Gastroesophageal sphincter (tissue), 4 donors: ENCODE results near the gene CRP. TPM values are rescaled to one million over a fixed set of nuclear protein-coding genes. Genes with fewer than 3 reads are reported as not detected.

Experiments
- ATAC-seq: fragments of 150-250 bp; one replicate; pipeline ENCODE4 v1.9.1; 2016; ENCODE audit warnings: mild to moderate bottlenecking, moderate library complexity
- H3K27ac ChIP-seq, 4 donors: fragments of 200-600 bp; sonication (generic) in 3 of 4; 1 replicate in 3 of 4; 2 replicates in 1 of 4; pipeline ENCODE4 v1.5.1; 2016 to 2019
- H3K27me3 ChIP-seq: fragments of 200-600 bp; sonication (generic); one replicate; pipeline ENCODE4 v1.5.1; 2019
- H3K36me3 ChIP-seq, 2 donors: fragments of 200-600 bp; sonication (generic); one replicate each; pipeline ENCODE4 v1.5.1; 2019; ENCODE audit warnings: control low read depth in 1 of 2
- H3K4me1 ChIP-seq, 3 donors: fragments of 200-600 bp; sonication (generic); 1 replicate in 2 of 3; 2 replicates in 1 of 3; pipeline ENCODE4 v1.5.1; 2016 to 2019; ENCODE audit warnings: control low read depth in 2 of 3
- H3K4me3 ChIP-seq, 2 donors: fragments of 200-600 bp; sonication (generic); one replicate each; pipeline ENCODE4 v1.5.1; 2019; ENCODE audit warnings: mild to moderate bottlenecking in 1 of 2, moderate library complexity in 1 of 2
- H3K9me3 ChIP-seq, 3 donors: fragments of 200-600 bp; sonication (generic); one replicate each; pipeline ENCODE4 v1.5.1; 2017 to 2019; ENCODE audit warnings: control low read depth in 2 of 3
- CTCF ChIP-seq, 4 experiments: fragments of 200-600 bp in 2 of 4; fragments of 450-650 bp in 2 of 4; sonication (generic) in 1 of 4; IDR thresholded peaks; one replicate each; pipeline ENCODE4 v1.5.1; 2017 to 2019; ENCODE audit warnings: antibody characterized with exemption in 4 of 4, mild to moderate bottlenecking in 2 of 4, moderate library complexity in 2 of 4
- EP300 ChIP-seq: sonication (generic); formaldehyde crosslinking; IDR thresholded peaks from one replicate; pipeline ENCODE4 v1.6.1; 2017; ENCODE audit warnings: antibody characterized with exemption, mild to moderate bottlenecking
- POLR2A ChIP-seq, 2 donors: fragments of 450-650 bp; IDR thresholded peaks; one replicate each; pipeline ENCODE4 v1.6.1; 2017; ENCODE audit warnings: antibody characterized with exemption in 2 of 2, mild to moderate bottlenecking in 2 of 2, moderate library complexity in 1 of 2
- POLR2AphosphoS5 ChIP-seq: sonication (generic); formaldehyde crosslinking; IDR thresholded peaks from one replicate; pipeline ENCODE4 v1.6.1; 2017; ENCODE audit warnings: antibody characterized with exemption
- WGBS, 2 donors: methylation state at CpG; one replicate each; pipeline ENCODE4 v1.1.5; 2018; ENCODE audit warnings: low coverage in 1 of 2; 5-methylcytosine and 5-hydroxymethylcytosine counted together
- total RNA-seq, 4 donors: library from RNA; depleted of rRNA; stranded (reverse); fragments of >200 nt; gene quantifications; one replicate each; pipeline ENCODE4 v1.1.0, GENCODE V29; 2016

CRP gene
- total RNA-seq, 4 donors from 2014 or later, result 0.27 TPM; not detected in 3

GRCh38 chr1:159700312-159700711, 14.1 kb downstream of the CRP start:
- Histone ChIP-seq H3K9me3 (no peaks in the 10 kb centered on the region), H3K27me3 (no peaks in the 10 kb centered on the region), H3K36me3 (no peaks in the 10 kb centered on the region), H3K27ac (no peak overlapping the region), H3K4me3 (no peak overlapping the region), H3K4me1 (no peaks in the 10 kb centered on the region)
- 56 to 58% methylated on average over 4 to 7 of the region's 7 CpGs for WGBS, 2 donors
- TF ChIP-seq POLR2A (IDR thresholded peaks at IDR 0.05) (no peak), CTCF (IDR thresholded peaks at IDR 0.05) (no peak), POLR2AphosphoS5 (no peak), EP300 (no peak)
- ATAC-seq, result no peak

GRCh38 chr1:159699653-159700052, 14.7 kb downstream of the CRP start:
- no peak for ATAC-seq
- H3K4me3 ChIP-seq, result no peak overlapping the region
- no peaks in the 10 kb centered on the region for H3K9me3 ChIP-seq
- no peaks in the 10 kb centered on the region for H3K27me3 ChIP-seq
- H3K27ac ChIP-seq, result no peak overlapping the region
- no peaks in the 10 kb centered on the region for H3K4me1 ChIP-seq
- 69 to 76% methylated on average over 3 of the region's 3 CpGs for WGBS, 2 donors
- no peaks in the 10 kb centered on the region for H3K36me3 ChIP-seq
- TF ChIP-seq POLR2A (IDR thresholded peaks at IDR 0.05), result no peak
- no peak for TF ChIP-seq POLR2AphosphoS5
- no peak for TF ChIP-seq EP300
- TF ChIP-seq CTCF (IDR thresholded peaks at IDR 0.05), result no peak

GRCh38 chr1:159699246-159699645, 15.1 kb downstream of the CRP start:
- no peaks in the 10 kb centered on the region for H3K9me3 ChIP-seq
- no peaks in the 10 kb centered on the region for H3K4me1 ChIP-seq
- no peak for ATAC-seq
- H3K27ac ChIP-seq, result no peak overlapping the region
- H3K4me3 ChIP-seq, result no peak overlapping the region
- no peaks in the 10 kb centered on the region for H3K27me3 ChIP-seq
- no peak for TF ChIP-seq POLR2AphosphoS5
- TF ChIP-seq EP300, result no peak
- no peak for TF ChIP-seq CTCF (IDR thresholded peaks at IDR 0.05)
- no peak for TF ChIP-seq POLR2A (IDR thresholded peaks at IDR 0.05)
- H3K36me3 ChIP-seq, result no peaks in the 10 kb centered on the region

GRCh38 chr1:159687511-159687910, 26.9 kb downstream of the CRP start:
- no peak for ATAC-seq
- Histone ChIP-seq H3K4me3 (no peak overlapping the region), H3K27me3 (peaks cover 9% of the 10 kb centered on the region), H3K9me3 (no peaks in the 10 kb centered on the region), H3K27ac (no peak overlapping the region), H3K36me3 (no peaks in the 10 kb centered on the region), H3K4me1 (no peaks in the 10 kb centered on the region)
- TF ChIP-seq POLR2AphosphoS5, result no peak

GRCh38 chr1:159686599-159687299, 27.6 kb downstream of the CRP start:
- 86 to 90% methylated on average over 1 of the region's 1 CpG for WGBS, 2 donors
- Histone ChIP-seq H3K4me3 (no peak overlapping the region), H3K27ac (no peak overlapping the region), H3K36me3 (no peaks in the 10 kb centered on the region), H3K27me3 (peaks cover 9% of the 10 kb centered on the region), H3K4me1 (no peaks in the 10 kb centered on the region), H3K9me3 (no peaks in the 10 kb centered on the region)
- no peak for ATAC-seq
- no peak for TF ChIP-seq EP300
- no peak for TF ChIP-seq CTCF (IDR thresholded peaks at IDR 0.05)
- TF ChIP-seq POLR2AphosphoS5, result no peak
- no peak for TF ChIP-seq POLR2A (IDR thresholded peaks at IDR 0.05)
